ENCODE measurements around the gene ZFR2.
A peak's percentile ranks its signal among the peaks of the same experiment; 100 is the strongest.

Gene ZFR2

DNA sequence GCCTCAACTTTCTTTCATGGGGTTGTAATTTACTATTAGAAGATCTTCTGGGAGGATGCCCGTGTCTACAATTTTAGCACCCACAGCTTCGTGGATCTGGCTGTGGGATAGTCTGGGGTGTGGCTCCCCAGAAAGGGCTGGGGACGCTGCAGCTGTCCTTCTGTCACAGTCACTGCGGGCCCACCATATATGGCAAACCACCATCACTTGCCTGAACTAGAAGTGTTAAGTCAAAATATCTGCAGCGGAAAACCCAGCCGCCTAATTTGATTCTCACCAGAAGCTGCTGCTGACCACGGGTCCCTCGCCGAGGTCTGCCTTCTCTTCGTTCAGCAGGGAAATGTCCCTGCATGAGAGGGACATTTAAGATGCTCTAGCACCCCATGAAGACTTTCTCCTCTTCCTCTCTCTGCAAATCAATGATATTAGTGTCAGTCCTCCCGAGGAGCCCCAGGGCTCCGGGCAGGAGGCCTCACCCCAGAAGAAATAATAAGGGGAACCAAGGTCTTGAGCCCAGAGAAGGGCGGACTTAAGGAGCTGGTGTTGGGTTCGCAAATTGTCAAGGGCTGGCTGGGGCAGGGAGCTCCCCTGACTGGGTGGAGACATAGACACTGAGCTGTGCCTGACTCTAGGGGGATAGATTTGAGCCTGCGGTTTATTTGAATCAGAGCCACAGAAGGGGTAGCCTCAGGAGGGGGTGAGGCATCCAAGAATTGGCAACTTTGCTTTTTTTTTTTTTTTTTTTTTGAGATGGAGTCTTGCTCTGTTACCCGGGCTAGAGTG lies 79.7 kb downstream of the ZFR2 start:
- H3K4me3 ChIP-seq (ENCODE audit: low read length), result no peak overlapping the region

DNA sequence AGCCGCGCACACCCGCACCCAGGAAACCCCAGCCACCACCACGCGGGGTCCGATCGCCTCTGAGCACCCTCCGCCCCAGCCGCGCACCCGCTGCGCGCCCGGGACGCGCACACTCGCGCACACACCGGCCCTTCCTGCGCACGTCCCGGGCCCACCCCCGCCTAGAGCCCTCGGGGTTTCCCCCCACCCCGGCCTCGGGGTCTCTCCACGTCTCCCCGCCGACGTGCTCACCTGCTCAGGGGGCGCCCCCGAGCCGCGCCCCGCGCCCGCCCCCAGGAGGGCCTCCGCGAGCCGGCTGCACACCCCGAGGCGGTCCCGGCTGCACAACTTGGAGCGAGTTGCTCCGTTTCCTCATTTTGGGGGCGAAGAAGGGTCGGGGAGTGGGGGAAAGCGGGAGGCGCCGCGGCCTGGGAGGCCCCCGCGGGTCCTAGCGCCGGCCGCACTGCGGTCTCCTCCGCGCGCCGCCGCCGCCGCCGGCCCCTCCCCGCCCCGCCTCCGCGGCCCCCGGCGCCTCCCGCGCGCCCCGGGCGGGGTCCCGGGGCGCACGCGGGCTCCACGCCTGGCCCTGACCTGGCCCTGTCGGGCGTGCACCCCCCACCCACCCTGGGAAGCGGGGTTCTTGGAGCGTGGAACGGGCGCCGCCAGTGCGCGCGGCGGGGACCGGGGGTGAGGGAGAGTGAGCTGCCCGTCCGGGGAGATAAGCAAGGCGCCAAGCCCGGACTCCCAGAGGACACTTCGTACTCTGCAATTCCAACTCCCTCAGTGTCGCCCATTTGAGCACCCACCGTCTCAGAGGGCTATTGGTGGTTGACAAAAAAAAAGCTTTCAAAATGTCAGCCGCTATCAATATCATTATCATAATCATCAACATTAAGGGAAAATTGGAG lies 82.7 kb downstream of the ZFR2 start, which contains the start of gene MATK:
MATK (minus strand) TSS at position 444 of the 887 bp plus-strand sequence. CDS start 1,246 bp downstream, outside the sequence.
- H3K4me3 ChIP-seq (ENCODE audit: low read length), result peak within 1 kb of the TSS; percentile 25; the same call in 1 of the 2 replicates

More for the DNA sequence above, 79.7 kb downstream of the ZFR2 start:
- TF ChIP-seq ZNF274 (IDR thresholded peaks at IDR 0.05; ENCODE audit: low read depth, low read length), result no peak

DNA sequence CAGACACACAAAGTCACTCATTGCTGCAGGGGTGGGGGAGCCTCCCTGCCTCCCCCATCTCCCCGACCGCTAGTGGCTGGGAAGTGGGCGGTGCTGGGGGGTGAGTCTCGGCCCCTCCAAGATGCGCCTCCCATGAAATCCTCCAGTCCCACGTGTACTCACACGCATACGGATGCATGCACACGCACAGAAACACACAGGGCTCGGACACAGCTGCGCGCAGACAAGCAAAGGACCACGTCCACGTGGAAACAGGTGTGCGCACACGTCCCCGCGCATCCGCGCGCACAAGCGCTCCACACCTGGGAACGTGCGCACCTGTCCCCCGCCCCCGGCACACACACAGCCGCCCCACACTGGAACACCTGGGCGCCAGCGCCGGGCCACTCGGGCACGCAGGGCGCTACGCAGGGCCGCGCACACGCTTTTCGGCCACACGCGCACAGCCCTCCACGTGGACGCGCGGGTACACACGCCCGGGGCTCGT lies 83.3 kb downstream of the ZFR2 start:
- peak overlapping the region; percentile 25; the same call in 1 of the 2 replicates for H3K4me3 ChIP-seq (ENCODE audit: low read length)
- TF ChIP-seq ZNF274 (IDR thresholded peaks at IDR 0.05; ENCODE audit: low read depth, low read length), result no peak

More for the DNA sequence above, 82.7 kb downstream of the ZFR2 start, which contains the start of gene MATK:
- no peak for TF ChIP-seq ZNF274 (IDR thresholded peaks at IDR 0.05; ENCODE audit: low read depth, low read length)

DNA sequence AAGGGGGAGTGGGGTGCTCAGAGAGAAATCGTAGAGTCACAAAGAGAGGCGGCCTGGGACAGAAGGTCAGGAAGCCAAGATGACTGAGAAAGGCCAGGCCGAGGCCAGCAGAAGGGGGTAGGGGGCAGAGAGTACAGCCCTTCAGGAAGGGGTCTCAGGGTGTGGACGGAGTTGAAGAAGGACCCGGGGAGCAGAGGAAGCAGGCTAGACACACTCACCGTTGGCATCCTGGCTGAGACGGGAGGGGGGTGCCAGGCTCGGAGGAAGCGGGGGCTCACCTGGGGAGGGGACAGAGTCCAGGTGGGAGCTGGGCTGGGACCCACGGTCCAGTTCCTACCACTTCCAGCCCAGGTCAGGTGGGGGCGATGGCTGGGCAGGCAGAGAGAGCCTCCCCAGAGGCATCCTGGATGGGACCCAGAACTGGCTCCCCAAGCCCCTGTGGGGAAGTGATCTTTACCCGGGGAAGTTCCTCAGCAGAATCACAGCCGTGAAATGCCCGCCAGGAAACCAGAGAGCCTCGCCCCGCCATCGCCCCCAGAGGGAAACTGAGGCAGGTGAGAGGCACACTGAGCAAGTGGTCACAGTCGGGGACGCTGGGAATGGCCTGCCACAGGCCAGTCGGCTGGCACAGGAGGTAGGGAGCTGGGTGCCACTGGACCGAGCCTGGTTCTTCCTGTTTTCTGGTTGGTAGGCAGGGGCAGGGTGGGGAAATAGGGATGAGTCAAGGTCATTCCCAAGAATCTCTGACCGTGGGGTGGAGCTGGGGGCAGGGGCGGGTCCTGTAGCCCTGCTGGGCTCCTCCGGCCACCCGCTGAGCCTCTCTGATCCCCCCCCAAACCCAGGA lies 84.0 kb downstream of the ZFR2 start:
- no peak for TF ChIP-seq ZNF274 (IDR thresholded peaks at IDR 0.05; ENCODE audit: low read depth, low read length)

DNA sequence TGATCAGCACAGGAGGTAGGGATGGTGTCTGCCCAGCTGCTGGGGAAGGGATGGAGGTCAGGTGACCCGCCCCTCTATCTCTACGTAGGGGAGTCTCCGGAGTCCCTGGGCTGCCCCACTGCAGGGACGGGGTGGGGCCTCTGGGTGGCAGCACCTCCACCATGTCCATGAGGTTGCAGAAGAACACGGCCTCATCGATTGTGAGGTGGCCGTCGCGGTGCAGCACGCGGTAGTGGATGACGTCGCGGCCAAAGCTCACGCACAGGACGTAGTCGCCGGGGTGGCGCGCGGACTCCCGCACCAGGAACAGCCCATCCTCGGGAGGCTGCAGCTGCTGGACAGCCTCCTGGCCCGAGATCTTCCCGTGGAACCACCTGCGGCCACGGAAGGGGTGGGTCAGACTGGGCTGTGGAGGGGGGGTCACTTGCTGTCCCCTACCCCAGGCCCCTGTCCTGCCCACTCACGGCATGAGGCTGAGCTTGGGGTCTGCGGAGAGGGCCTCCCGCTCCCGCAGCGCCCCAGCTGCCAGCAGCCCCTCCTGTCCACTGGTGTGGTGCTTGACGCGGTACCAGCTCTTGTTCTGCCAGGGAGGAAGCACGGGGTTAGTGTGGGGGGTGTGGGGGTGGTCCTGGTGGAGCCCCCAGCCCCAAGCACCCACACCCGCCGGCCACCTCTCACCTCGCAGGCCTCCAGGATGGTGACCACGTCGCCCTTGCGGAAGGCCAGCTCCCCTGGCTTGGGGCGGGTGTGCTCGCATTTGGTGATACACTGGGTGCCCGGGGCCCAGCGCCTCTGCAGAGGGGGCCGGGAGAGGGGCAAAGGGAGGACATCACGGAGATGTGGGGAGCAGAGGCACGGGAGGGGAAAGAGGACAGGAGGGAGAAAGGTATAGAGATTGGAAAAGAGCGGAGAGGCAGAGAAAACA lies 84.9 kb downstream of the ZFR2 start:
- no peak for TF ChIP-seq ZNF274 (IDR thresholded peaks at IDR 0.05; ENCODE audit: low read depth, low read length)

More for the DNA sequence above, 84.0 kb downstream of the ZFR2 start:
- no peak overlapping the region for H3K4me3 ChIP-seq (ENCODE audit: low read length)

DNA sequence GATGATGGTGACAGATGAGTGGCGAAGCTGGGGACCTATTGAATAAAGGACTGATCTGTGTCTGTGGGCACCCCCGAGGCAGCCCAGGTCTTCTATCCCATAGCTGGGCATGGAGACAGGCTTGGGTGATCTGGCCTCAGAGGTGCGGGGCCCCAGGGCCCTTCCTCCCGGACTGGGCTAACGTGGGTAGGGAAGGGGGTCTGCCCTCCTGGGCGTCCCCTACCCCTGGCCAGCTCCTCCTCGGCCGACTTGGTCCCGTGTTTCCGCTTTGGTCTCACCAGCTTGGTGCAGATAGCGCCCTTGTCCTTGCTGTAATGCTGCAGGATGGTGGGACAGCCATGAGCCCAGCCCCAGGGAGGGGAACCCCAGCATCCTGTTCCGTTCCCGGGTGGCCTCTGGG lies 85.9 kb downstream of the ZFR2 start:
- no peak for TF ChIP-seq ZNF274 (IDR thresholded peaks at IDR 0.05; ENCODE audit: low read depth, low read length)
- H3K4me3 ChIP-seq (ENCODE audit: low read length), result no peak overlapping the region

More for the DNA sequence above, 84.9 kb downstream of the ZFR2 start:
- H3K4me3 ChIP-seq (ENCODE audit: low read length), result no peak overlapping the region

- no peak overlapping the region for H3K4me3 ChIP-seq (ENCODE audit: low read length)
- no peak for TF ChIP-seq ZNF274 (IDR thresholded peaks at IDR 0.05; ENCODE audit: low read depth, low read length)
Observed at GRCh38 chr19:3782330-3782729, 86.5 kb downstream of the ZFR2 start.

DNA sequence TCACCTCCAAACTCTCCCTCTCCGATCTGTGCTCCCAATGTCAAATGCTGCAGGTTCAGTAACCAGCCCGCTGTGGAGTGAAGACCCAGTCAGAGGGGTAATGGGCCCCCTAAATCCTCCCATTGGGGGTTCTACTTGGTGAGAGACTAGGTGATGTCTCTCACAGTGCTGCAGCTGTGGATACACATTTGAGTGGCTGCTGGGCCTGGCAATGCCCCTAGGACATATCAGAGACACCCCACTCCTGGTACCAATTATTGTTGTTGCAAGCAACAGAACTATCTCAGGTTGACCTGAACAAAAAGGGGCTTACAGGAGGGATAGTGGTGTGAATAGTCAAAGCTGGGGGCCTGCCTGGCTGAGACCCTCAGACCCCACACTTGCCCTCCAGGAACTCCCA lies 87.2 kb downstream of the ZFR2 start:
- no peak for TF ChIP-seq ZNF274 (IDR thresholded peaks at IDR 0.05; ENCODE audit: low read depth, low read length)
- no peak overlapping the region for H3K4me3 ChIP-seq (ENCODE audit: low read length)

- TF ChIP-seq ZNF274 (IDR thresholded peaks at IDR 0.05; ENCODE audit: low read depth, low read length), result no peak
- H3K4me3 ChIP-seq (ENCODE audit: low read length), result no peak overlapping the region
Observed at GRCh38 chr19:3780786-3781304, 88.0 kb downstream of the ZFR2 start.

DNA sequence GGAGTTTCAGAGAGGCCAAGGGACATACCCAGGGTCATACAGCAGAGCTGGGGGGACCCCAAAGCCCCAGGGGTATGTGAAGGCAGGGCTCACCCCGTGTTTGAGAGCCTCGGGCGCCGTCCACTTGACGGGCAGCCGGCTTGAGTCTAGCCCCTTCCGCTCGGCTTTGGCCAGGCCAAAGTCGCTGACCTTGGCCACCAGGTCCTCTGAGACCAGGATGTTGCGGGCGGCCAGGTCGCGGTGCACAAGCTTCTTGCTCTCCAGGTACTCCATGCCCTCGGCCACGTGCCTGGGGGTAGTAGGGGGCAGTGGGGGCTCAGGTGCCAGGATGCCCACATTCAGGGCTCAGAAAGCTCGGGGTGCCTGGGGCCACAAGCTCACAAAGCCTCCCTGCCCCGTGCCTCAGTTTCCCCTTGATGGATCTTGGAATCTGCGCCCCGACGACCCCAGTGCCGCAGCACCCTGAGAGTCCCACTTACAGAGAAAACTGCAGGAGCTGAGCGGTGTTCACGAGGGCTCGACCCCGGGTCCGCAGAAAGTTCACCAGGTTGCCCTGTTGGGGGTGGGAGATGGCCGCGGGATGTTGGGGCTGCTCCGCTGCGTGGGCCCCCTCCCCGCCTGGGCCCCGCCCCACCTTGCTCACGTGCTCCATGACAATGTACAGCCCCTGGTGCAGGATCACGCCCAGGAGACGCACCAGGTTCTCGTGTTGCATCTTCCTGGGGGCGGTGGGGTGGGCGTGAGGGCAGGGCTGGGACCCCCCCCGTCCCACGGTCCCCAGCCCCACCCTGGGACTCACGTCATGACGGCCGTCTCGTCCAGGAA lies 89.7 kb downstream of the ZFR2 start:
- TF ChIP-seq ZNF274 (IDR thresholded peaks at IDR 0.05; ENCODE audit: low read depth, low read length), result no peak
- H3K4me3 ChIP-seq (ENCODE audit: low read length), result no peak overlapping the region

DNA sequence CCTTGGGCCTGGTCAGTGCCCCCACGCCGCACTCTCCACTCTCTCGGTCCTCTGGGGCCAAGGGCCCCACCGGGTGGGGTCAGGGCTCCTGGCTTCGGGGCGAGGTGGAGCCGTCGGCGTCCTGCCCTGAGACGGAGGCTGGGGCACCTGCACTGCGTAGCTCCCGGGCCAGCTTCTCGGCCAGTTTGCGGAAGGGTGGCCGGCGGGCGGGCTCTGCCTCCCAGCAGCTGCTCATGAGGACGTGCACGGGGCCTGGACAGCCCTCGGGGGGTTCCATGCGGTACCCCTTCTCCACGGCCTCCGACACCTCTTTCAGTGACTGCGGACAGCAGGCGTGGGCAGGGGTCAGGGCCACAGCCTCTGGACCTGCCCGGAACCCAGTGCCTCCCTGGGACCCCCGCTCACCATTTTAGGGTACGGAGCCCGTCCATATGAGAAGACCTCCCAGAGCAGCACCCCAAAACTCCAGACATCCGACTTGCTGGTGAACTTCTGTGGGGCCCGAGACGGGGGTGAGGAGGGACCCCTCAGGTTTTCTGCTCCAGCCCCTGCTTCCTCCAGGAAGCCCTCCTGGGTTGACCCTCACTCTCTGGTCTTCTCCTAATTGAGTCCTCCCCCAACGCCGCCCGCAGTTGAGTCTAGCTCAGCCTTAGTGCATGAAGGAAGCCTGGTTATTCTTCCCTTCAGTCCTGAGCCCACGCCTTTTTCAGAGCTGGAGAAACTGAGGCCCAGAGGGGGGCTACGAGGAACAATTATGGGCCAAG lies 90.6 kb downstream of the ZFR2 start:
- H3K4me3 ChIP-seq (ENCODE audit: low read length), result no peak overlapping the region
- no peak for TF ChIP-seq ZNF274 (IDR thresholded peaks at IDR 0.05; ENCODE audit: low read depth, low read length)

Measured in GM08714 (cell line).